HS-5 (cell line): ENCODE data around the gene PIM3.

Source experiments
- DNase-seq: peaks from one replicate; pipeline ENCODE4 v3.0.0-alpha.2; 2012; ENCODE audit warnings: low read depth

Gene PIM3

DNA sequence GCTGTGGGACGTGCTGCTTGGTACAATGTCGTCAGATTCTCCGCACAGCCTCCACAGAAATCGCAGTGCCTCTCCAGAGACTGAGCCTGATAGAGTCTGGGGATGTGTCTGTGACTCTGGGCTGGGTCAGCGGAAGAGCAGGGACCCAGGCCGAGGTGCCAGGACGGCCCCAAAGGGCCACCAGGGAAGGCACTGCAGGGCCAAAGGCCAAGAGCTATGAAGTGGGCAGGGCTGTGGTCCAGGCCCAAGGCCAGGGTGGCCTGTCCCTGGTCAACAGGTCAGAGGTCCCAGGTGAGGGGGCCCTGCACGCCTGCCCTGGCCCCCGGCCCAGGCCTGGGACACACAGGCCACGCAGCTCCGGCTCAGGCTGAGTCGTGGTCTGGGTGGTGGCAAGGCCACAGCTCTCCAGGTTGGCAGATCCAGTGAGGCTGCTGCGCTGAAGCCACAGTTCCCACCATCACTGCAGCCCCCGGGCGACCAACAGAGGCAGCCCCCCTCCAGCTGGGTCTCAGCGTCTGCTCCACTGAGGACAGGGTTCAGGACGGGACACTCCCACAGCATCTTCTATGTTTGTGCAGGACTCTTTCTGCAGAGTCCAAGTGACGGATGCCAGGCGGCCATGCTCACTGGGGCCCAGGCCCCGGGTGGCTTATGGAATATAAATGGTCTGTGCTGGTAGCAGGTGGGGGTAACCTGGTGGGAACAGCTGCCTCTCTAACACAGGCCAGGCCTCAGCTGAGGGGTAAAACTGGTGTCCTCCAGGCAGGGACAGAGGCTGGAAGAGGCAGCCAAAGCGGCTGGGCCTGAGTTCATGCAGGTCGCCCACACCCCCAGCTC, 4.8 kb upstream of the PIM3 start:
- no peak for DNase-seq

DNA sequence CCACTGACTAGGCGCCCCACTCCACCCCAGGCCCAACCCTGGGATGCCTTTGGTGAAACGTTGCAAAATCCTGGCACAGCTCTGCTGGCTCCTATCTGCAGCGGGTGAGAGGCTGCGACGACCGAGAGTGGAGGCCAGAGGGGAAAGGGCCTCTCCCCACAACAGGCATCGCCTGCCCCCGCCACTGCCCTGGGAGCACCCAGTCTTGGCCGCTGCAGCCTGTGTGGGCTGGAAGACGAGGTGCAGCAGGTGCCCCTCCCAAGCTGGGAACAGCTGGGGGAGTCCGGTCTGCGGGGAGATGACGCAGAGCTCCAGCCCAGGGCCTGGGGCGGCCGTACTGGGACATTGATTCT, 4.2 kb upstream of the PIM3 start:
- no peak for DNase-seq

- no peak for DNase-seq
Observed at GRCh38 chr22:49956914-49957825, 3.4 kb upstream of the PIM3 start.

DNA sequence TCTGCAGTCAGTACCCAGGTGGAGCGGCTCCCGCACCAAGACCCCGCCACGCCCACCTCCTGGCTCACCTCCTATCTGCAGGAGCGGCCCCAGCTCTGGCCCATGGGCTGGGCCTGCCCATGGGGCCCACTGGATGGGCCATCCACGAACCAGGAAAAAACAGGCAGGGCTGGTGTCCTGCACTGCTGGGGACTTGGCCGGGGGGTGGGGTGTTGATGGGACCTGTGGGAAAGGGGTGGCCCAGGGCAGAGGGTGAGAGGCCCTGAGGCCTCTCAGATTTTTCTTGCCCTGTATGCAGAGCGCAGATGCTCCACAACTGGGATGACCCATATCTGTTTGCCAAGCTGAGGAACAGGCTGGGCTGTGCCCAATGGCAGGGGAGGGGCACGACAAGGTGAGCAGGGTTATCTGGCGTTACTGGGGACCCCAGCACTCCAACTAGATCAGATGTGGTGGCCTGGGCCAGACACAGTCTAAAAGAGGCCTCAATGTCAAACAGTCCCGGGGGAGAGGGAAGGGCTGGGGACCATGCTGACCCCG, 2.7 kb upstream of the PIM3 start:
- DNase-seq, result no peak

- DNase-seq, result no peak
Observed at GRCh38 chr22:49958366-49958921, 2.1 kb upstream of the PIM3 start.

- no peak for DNase-seq
Observed at GRCh38 chr22:49958931-49959781, 1.4 kb upstream of the PIM3 start.

DNA sequence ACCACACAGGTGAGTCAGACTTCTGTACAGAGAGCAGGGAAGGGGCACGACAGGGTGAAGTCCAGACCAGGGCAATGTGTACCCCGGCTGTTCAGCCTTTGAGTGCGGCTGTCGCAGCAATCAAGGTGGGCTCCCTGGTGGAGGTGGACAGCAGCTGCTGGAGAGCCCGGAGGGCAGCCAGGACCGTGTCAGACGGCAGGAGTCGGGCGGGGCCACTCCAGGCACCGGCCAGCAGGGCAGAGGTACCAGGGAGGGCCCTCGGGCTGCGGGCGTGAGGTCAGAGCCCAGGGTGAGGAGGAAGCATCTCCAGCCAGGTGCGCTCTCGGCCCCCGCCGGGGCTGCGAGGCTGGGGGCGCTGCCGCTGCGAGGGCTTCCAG, 802 bp upstream of the PIM3 start:
- DNase-seq, result no peak

- no peak for DNase-seq
Observed at GRCh38 chr22:49961005-49961600, 531 bp downstream of the PIM3 start.

- no peak for DNase-seq
Observed at GRCh38 chr22:49961601-49962011, 1.0 kb downstream of the PIM3 start.

DNA sequence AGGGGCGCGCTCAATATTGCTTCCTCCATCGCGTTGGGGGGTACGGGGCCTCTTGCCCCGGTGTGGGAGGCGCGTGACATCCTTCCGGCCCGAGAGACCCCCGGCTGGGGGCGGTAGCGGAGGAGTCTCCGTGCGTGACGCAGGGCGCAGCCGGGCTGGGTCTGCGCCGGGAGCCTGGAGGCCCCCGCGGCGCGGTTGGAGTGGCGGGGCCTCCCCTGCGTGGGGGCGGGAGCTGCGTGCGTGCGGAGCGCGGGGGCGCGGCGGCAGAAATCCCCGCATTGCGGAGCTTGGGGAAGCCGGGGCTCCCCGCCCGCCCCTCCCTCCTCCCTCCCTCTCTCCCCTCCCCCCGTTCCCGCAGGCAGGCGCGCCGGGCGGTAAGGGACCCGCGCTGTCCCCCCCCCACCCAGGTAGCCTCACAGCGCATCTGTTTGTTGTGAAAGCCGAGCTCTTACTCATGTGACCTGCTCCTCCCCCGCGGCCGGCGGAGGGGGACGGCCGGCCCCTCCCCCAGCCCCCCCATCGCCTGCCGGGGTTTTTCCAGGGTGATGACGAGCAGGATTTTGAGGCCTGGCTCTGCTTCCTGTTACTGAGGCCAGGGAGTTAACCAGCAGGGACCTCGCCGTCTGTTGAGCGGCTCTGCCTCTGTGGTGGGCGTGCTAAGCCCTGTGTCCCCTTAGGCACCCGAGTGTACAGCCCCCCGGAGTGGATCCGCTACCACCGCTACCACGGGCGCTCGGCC, 1.6 kb downstream of the PIM3 start:
- DNase-seq, result peak; percentile 70

DNA sequence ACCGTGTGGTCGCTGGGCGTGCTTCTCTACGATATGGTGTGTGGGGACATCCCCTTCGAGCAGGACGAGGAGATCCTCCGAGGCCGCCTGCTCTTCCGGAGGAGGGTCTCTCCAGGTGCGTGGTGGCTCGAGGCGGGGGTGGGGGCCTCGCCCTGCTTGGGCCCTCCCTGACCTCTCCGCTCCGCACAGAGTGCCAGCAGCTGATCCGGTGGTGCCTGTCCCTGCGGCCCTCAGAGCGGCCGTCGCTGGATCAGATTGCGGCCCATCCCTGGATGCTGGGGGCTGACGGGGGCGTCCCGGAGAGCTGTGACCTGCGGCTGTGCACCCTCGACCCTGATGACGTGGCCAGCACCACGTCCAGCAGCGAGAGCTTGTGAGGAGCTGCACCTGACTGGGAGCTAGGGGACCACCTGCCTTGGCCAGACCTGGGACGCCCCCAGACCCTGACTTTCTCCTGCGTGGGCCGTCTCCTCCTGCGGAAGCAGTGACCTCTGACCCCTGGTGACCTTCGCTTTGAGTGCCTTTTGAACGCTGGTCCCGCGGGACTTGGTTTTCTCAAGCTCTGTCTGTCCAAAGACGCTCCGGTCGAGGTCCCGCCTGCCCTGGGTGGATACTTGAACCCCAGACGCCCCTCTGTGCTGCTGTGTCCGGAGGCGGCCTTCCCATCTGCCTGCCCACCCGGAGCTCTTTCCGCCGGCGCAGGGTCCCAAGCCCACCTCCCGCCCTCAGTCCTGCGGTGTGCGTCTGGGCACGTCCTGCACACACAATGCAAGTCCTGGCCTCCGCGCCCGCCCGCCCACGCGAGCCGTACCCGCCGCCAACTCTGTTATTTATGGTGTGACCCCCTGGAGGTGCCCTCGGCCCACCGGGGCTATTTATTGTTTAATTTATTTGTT, 2.4 kb downstream of the PIM3 start:
- no peak for DNase-seq

DNA sequence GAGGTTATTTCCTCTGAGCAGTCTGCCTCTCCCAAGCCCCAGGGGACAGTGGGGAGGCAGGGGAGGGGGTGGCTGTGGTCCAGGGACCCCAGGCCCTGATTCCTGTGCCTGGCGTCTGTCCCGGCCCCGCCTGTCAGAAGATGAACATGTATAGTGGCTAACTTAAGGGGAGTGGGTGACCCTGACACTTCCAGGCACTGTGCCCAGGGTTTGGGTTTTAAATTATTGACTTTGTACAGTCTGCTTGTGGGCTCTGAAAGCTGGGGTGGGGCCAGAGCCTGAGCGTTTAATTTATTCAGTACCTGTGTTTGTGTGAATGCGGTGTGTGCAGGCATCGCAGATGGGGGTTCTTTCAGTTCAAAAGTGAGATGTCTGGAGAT, 3.1 kb downstream of the PIM3 start:
- DNase-seq, result no peak

GRCh38 chr22:49964136-49965090, 3.8 kb downstream of the PIM3 start:
- no peak for DNase-seq

DNA sequence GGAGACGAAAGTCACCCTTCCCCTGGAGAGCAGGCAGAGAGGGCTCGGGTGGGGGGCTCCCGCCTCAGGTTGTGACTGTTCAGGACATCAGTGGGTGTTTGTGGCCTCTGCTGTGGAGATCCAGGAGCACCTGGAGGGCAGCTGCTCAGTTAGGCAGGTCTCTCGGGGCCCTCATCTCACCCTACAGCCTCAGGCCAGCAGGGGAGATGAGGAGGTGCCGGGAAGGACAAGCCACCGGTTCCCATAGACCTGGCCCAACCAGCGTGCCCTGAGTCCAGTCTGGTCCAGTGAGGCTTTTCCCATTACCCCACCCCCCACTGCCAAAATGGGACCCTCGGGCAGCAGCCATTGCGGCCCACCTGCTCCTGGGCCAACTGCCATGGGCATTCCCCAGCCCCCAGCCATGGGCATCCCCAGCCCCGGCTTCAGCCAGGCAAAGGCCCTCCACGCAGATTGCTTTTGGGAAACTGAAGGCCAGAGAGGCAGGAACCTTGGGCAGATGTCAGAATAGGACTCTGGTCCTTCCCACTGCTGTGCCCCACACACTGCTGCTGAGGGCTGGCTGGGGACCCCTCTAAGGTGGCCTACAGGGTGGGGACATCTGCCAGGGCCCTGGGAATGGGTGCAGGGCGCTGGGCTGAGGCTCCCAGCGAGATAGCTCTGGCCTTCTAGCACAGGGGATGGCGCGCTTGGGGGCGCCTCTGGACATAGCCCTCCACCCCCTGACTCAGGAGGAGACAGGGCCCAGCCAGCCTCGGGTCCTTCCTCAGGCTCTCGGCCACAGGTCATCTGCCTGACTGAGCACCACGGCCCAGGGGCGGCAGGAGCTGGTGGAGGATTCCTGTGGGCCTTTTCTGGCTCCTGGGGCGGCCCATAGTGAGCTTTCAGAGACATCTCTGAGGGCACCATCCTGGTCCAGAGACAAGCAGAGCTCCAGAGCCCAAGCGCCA, 4.8 kb downstream of the PIM3 start:
- no peak for DNase-seq

DNA sequence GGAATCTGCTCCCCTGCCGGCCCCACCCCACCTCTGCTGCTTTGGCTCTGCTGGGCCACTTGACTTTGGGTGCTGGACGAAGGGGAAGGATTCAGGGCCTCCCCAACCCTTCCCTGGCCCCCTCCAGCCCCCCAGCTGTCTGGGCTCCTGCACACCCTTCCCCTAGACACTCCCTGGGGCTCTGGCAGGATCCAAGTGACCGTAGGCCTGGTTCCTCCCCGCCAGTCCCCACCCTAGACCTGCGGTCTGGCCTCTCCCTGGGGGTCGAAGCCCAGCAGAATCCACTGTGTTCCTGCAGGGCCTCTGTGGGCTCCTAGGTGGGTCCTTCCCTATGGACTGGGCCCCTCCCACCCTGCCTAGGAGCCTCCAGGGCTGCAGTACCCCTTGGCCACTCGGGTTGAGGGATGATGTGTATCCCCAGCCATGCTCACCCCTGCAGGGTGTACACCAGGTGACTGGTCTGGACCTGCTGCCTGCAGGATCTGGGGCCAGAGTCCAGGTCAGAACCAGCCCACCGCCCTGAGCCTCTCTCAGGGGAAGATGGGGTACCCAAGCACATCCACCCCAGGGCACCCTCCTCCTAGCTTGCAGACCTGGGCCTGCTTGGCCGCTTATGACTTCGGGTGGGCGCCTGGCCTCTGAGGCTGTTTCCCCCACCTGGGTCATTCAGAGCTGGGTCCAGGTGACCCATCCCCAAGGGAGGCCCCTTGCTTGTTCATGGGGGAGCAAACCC, 5.6 kb downstream of the PIM3 start:
- no peak for DNase-seq
